Transverse colon (tissue), 4 donors: ENCODE measurements around the gene KIFAP3. TPM values are rescaled to one million over a fixed set of nuclear protein-coding genes. Genes with fewer than 3 reads are reported as not detected.

Experiments
- DNase-seq: peaks from one replicate; pipeline ENCODE4 v3.0.0-alpha.2; 2019
- H3K27ac ChIP-seq, 4 donors: fragments of 200-600 bp; sonication (generic); 2 replicates each; pipeline ENCODE4 v1.5.1; 2016 to 2018; ENCODE audit warnings: inconsistent platforms in 4 of 4
- H3K27me3 ChIP-seq: fragments of 200-600 bp; sonication (generic); 2 replicates; pipeline ENCODE4 v1.5.1; 2017; ENCODE audit warnings: inconsistent platforms
- H3K36me3 ChIP-seq, 4 donors: fragments of 200-600 bp; sonication (generic); 2 replicates each; pipeline ENCODE4 v1.5.1; 2017 to 2019; ENCODE audit warnings: inconsistent platforms in 4 of 4
- H3K4me1 ChIP-seq, 4 donors: fragments of 200-600 bp; sonication (generic); 2 replicates each; pipeline ENCODE4 v1.5.1; 2017 to 2020; ENCODE audit warnings: inconsistent platforms in 4 of 4
- H3K4me3 ChIP-seq, 4 donors: fragments of 200-600 bp; sonication (generic); 1 replicate in 1 of 4; 2 replicates in 3 of 4; pipeline versions ENCODE4 v1.5.1 to v1.6.1; 2017 to 2019; ENCODE audit warnings: inconsistent platforms in 4 of 4
- H3K9me3 ChIP-seq, 2 donors: fragments of 200-600 bp; sonication (generic); 2 replicates each; pipeline ENCODE4 v1.5.1; 2017 to 2019; ENCODE audit warnings: inconsistent platforms in 2 of 2
- CTCF ChIP-seq, 5 experiments: fragments of 200-600 bp in 3 of 5; fragments of 450-650 bp in 2 of 5; sonication (generic) in 3 of 5; IDR thresholded peaks; 1 replicate in 2 of 5; 2 replicates in 3 of 5; pipeline ENCODE4 v1.5.1; 2016 to 2017; ENCODE audit warnings: antibody characterized with exemption in 5 of 5, inconsistent platforms in 3 of 5, mild to moderate bottlenecking in 2 of 5, moderate library complexity in 1 of 5
- EP300 ChIP-seq: sonication (generic); formaldehyde crosslinking; IDR thresholded peaks from one replicate; pipeline ENCODE4 v1.6.1; 2017; ENCODE audit warnings: antibody characterized with exemption, low read depth
- POLR2A ChIP-seq: fragments of 450-650 bp; IDR thresholded peaks from one replicate; pipeline ENCODE4 v1.6.1; 2016; ENCODE audit warnings: antibody characterized with exemption, mild to moderate bottlenecking, moderate library complexity
- POLR2AphosphoS5 ChIP-seq, 3 donors: sonication (generic); formaldehyde crosslinking; IDR thresholded peaks; one replicate each; pipeline ENCODE4 v1.6.1; 2016; ENCODE audit warnings: antibody characterized with exemption in 3 of 3
- WGBS, 2 donors: methylation state at CpG; one replicate each; pipeline ENCODE4 v1.1.5; 2018; ENCODE audit warnings: low coverage in 1 of 2; 5-methylcytosine and 5-hydroxymethylcytosine counted together
- in situ Hi-C, 4 donors: fragments of 200-750 bp; cut with MboI; loops; one replicate each; pipeline versions ENCODE4 v1.15.0 to v1.15.1; 2017; ENCODE audit warnings: low sequenced_read_pairs in 3 of 4, low pct_ligation_motif_present in 1 of 4, low pct_unique_long_range_greater_than_20kb in 1 of 4
- intact Hi-C: fragments of 100-400 bp; cut with DNase I; formaldehyde crosslinking; loops from one replicate; pipeline ENCODE4 v1.15.1; 2023; ENCODE audit warnings: low total_unique reads
- total RNA-seq, 4 donors: library from RNA; depleted of rRNA; stranded (reverse); fragments of >200 nt; gene quantifications; one replicate each; pipeline ENCODE4 v1.1.0, GENCODE V29; 2016

KIFAP3 gene
- total RNA-seq, 4 donors from 2014 or later, result 21.7 to 58.9 (median 27.1) TPM

- 73 to 86% methylated on average over 4 of the region's 4 CpGs for WGBS, 2 donors
- no peak for TF ChIP-seq EP300
- TF ChIP-seq POLR2AphosphoS5 (IDR thresholded peaks at IDR 0.05), result no peak
- no peak for TF ChIP-seq POLR2A
- TF ChIP-seq CTCF (IDR thresholded peaks at IDR 0.05), result no peak
- in situ Hi-C loops, result no loop called here
- Histone ChIP-seq H3K27me3 (no peaks in the 10 kb centered on the region), H3K36me3 (peaks cover 0 to 5% (median 0%) of the 10 kb centered on the region in 4 donors), H3K27ac (no peak overlapping the region), H3K4me3 (no peak overlapping the region), H3K9me3 (no peaks in the 10 kb centered on the region), H3K4me1 (no peaks in the 10 kb centered on the region)
- intact Hi-C loops, result no loop called here
- no peak for DNase-seq
Measured at GRCh38 chr1:169968174-169968573, 106.3 kb downstream of the KIFAP3 start.

GRCh38 chr1:169964206-169964605 lies 110.3 kb downstream of the KIFAP3 start:
- Histone ChIP-seq H3K27ac (no peak overlapping the region), H3K4me3 (no peak overlapping the region), H3K36me3 (peaks cover 0 to 6% (median 2%) of the 10 kb centered on the region in 4 donors), H3K27me3 (no peaks in the 10 kb centered on the region), H3K4me1 (no peaks in the 10 kb centered on the region), H3K9me3 (no peaks in the 10 kb centered on the region)
- in situ Hi-C loops (no loop called here), intact Hi-C loops (no loop called here)
- no peak for TF ChIP-seq POLR2AphosphoS5 (IDR thresholded peaks at IDR 0.05)
- no peak for TF ChIP-seq EP300
- TF ChIP-seq POLR2A, result no peak
- no peak for TF ChIP-seq CTCF (IDR thresholded peaks at IDR 0.05)
- WGBS, 2 donors, result 93 to 100% methylated on average over 2 to 4 of the region's 4 CpGs
- DNase-seq, result no peak

- H3K9me3 ChIP-seq, result no peaks in the 10 kb centered on the region
- intact Hi-C loops (no loop called here), in situ Hi-C loops (no loop called here)
- peaks cover 0 to 6% (median 0%) of the 10 kb centered on the region in 4 donors for H3K36me3 ChIP-seq
- H3K4me3 ChIP-seq, result no peak overlapping the region
- no peak overlapping the region for H3K27ac ChIP-seq
- TF ChIP-seq POLR2A (no peak), POLR2AphosphoS5 (IDR thresholded peaks at IDR 0.05) (no peak), EP300 (no peak), CTCF (IDR thresholded peaks at IDR 0.05) (no peak)
- H3K27me3 ChIP-seq, result no peaks in the 10 kb centered on the region
- H3K4me1 ChIP-seq, result no peaks in the 10 kb centered on the region
- no peak for DNase-seq
Measured at GRCh38 chr1:169959686-169960085, 114.8 kb downstream of the KIFAP3 start.

GRCh38 chr1:169958987-169959386 lies 115.5 kb downstream of the KIFAP3 start:
- no peak for DNase-seq
- intact Hi-C loops (no loop called here), in situ Hi-C loops (no loop called here)
- WGBS, 2 donors, result 80 to 87% methylated on average over 3 of the region's 3 CpGs
- H3K27ac ChIP-seq, result no peak overlapping the region
- H3K9me3 ChIP-seq, result no peaks in the 10 kb centered on the region
- no peaks in the 10 kb centered on the region for H3K4me1 ChIP-seq
- no peaks in the 10 kb centered on the region for H3K27me3 ChIP-seq
- H3K4me3 ChIP-seq, result no peak overlapping the region
- no peak for TF ChIP-seq CTCF (IDR thresholded peaks at IDR 0.05)
- no peak for TF ChIP-seq POLR2AphosphoS5 (IDR thresholded peaks at IDR 0.05)
- peaks cover 0 to 6% (median 0%) of the 10 kb centered on the region in 4 donors for H3K36me3 ChIP-seq
